ENCODE data around the gene FAF1.
A peak's percentile ranks its signal among the peaks of the same experiment; 100 is the strongest.

DNA sequence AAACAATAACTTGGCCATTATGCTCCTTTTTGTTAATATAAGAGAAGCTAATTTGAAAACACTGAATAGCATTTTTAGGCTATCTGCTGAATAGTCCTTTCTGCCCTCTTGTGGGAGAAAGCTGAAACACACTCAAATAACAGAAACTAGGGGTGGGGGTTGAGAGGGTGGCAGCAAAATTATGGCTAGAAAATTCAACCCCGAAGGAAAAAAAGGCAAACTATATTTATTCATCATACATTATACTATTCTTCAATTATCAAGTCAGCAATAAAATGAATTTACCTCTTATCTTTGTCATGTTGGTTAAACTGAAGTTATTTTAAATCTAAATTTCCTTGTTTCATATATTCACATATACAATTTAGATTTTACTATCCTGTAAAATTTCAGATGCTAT is 255.9 kb downstream of the FAF1 start:
- TF ChIP-seq, protein P1, sequence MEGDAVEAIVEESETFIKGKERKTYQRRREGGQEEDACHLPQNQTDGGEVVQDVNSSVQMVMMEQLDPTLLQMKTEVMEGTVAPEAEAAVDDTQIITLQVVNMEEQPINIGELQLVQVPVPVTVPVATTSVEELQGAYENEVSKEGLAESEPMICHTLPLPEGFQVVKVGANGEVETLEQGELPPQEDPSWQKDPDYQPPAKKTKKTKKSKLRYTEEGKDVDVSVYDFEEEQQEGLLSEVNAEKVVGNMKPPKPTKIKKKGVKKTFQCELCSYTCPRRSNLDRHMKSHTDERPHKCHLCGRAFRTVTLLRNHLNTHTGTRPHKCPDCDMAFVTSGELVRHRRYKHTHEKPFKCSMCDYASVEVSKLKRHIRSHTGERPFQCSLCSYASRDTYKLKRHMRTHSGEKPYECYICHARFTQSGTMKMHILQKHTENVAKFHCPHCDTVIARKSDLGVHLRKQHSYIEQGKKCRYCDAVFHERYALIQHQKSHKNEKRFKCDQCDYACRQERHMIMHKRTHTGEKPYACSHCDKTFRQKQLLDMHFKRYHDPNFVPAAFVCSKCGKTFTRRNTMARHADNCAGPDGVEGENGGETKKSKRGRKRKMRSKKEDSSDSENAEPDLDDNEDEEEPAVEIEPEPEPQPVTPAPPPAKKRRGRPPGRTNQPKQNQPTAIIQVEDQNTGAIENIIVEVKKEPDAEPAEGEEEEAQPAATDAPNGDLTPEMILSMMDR (IDR thresholded peaks at IDR 0.05 in 2 of 3, conservative IDR thresholded peaks at IDR 0.05 in 1 of 3; ENCODE audit: borderline replicate concordance in 1 of 3, insufficient read depth in 1 of 3, low read depth in 2 of 3, low read length in 2 of 3): peak; percentile 63 to 72 (median 71)
- TF ChIP-seq FOSL1 (IDR thresholded peaks at IDR 0.05; ENCODE audit: low read depth) (no peak), SP1 (IDR thresholded peaks at IDR 0.05; ENCODE audit: low read depth) (no peak), SRF (IDR thresholded peaks at IDR 0.05; ENCODE audit: low read depth) (no peak), EGR1 (IDR thresholded peaks at IDR 0.05; ENCODE audit: low read depth) (no peak), SIN3A (IDR thresholded peaks at IDR 0.05; ENCODE audit: low read depth) (no peak), POLR2A (IDR thresholded peaks at IDR 0.05; ENCODE audit: borderline replicate concordance, extremely low read depth, insufficient read depth, insufficient read length) (no peak), ZBTB33 (IDR thresholded peaks at IDR 0.05; ENCODE audit: extremely low read depth, insufficient replicate concordance, low read length) (no peak), ELF1 (IDR thresholded peaks at IDR 0.05; ENCODE audit: borderline replicate concordance, low read depth) (no peak), ZNF274 (IDR thresholded peaks at IDR 0.05; ENCODE audit: low read depth, low read length) (no peak), JUND (IDR thresholded peaks at IDR 0.05) (no peak)
